HG02759 (cell line): ENCODE results near the gene ZNF785.
"Not testable (repeated sequence)": the region's sequence is repeated elsewhere in the genome, so short reads cannot be mapped to it uniquely, and the experiment has no call there.

Experiments used
- ATAC-seq: cut with Tn5 transposase; IDR thresholded peaks from one replicate; pipeline ENCODE4 v1.9.1; 2021; ENCODE audit warnings: mild to moderate bottlenecking, moderate library complexity; ENCODE audit not compliant: unreplicated experiment

ZNF785 gene

DNA sequence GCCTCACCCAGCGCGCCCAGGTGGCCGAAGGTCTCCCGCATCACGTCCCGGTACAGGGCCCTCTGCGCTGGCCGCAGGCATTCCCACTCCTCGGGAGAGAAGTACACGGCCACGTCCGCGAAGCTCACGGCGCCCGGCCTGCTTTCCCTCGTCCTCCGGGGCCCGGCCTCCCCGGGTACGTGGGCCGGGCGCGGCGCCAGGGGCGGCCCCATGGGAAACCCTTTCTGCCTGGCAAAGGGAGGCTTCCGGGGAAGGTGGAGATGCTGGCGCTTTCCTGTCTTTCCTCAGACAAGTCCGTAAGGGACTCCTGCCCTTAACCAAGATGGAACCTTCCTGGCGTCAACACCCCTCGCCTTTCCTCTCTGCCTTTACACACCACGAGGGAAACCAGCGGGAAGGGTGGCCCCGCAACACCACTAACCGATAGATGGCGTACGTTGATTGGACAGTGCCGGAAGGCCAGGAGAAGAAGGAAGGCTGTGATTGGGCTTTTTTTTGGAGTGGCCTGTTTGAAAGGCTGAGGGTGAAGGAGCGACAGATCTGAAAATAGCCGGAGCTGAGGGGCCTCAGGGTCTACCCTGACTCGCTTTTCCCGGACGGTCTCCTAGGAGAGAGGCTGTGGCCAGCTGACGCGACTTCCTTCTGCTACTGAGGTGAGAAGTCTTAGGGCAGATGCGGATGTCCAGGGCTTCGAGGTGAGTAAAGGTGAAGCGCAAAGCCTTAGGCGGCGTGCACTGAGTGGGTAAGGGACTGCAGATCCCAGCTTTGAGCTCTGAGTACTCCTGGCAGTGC is at the start of gene ZNF785:
Gene ZNF785, minus strand, starts transcription at position 298 of the 792 bp plus-strand sequence. Its CDS starts 86 bp downstream, at position 212.
- peak; percentile 91 for ATAC-seq

DNA sequence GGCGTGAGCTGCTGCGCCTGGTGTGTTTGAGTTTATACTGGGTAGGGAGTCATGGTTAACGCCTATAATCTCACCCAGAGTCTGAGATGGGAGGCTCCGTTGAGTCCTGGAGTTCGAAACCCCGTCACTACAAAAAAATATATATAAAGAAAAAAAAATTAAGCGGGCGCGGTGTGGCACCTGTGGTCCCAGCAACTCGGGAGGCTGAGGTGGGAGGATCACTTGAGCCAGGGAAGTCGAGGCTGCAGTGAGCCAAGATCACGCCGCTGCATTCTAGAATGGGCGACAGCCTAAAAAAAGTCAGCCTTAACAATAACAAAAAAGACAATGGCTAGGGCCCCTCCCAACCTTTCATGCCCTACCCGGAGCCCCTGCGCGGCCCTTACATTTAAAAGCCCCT is 48.0 kb upstream of the ZNF785 start:
- ATAC-seq = no peak

DNA sequence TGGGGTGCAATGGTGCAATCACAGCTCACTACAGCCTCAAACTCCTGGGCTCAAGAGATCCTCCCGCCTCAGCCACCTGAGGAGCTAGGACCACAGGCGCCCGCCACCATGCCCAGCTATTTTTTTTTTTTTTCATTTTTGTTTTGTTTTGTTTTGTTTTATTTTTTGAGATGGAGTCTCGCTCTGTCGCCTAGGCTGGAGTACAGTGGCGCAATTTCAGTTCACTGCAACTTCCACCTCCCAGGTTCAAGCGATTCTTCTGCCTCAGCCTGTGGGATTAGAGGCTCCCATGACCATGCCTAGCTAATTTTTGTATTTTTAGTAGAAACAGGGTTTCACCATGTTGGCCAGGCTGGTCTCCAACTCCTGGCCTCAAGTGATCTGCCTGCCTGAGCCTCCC is 47.0 kb upstream of the ZNF785 start:
- ATAC-seq = not testable (repeated sequence)

DNA sequence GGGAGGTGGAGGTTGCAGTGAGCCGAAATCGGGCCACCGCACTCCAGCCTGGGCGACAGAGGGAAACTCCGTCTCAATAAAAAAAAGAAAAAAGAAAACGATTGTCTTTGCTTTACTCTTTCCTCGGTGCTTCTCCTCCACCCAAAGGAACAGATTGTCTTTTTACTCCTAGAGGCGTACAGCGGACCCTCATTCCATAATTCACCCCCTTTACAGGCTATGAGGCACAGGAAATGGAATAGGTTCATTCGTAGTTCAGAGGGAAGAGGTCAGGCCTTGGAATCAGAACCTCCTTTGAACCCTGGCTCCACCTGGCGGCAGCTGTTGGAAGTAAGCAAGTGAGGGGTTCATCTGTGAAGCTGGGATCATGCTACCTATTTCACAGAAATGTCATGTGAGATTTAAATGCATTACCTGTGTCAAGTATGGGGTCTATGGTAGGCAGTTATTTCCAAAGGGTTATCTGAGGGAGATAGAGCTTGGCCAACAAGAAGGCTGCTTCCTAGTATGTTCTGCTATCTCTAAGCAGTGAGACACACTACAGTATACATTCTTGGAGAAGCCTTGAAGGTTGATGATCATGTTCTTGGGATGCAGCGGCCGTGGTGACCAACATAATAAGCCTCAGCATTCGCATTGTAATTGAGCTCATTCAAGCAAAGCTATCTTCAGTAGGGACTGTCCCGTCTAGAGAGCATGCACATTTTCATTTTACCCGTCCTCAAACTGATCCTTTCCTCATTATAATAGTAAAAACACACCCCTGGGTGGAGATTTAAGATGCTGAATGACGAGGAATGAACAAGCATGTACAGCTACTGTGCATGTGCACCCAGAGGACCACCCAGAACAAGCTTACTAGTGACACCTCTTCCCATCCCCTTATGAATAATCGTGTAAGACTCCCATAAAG is 43.4 kb upstream of the ZNF785 start:
- no peak for ATAC-seq

DNA sequence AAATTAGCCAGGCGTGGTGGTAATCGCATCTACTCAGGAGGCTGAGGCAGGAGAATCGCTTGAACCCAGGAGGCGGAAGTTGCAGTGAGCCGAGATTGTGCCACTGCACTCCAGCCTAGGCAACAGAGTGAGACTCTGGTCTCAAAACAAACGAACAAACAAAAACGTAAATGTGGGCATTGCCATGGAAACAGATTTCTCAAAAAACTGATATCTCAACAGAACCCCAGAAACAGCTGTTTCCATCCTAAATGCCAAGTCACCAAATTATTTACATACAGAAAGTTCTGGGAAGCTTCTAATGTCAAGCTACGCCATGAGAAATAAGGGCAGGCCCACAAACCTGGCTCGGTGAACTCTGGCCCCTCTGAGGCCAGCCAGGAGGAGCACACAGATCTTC is 40.7 kb upstream of the ZNF785 start:
- ATAC-seq = no peak

DNA sequence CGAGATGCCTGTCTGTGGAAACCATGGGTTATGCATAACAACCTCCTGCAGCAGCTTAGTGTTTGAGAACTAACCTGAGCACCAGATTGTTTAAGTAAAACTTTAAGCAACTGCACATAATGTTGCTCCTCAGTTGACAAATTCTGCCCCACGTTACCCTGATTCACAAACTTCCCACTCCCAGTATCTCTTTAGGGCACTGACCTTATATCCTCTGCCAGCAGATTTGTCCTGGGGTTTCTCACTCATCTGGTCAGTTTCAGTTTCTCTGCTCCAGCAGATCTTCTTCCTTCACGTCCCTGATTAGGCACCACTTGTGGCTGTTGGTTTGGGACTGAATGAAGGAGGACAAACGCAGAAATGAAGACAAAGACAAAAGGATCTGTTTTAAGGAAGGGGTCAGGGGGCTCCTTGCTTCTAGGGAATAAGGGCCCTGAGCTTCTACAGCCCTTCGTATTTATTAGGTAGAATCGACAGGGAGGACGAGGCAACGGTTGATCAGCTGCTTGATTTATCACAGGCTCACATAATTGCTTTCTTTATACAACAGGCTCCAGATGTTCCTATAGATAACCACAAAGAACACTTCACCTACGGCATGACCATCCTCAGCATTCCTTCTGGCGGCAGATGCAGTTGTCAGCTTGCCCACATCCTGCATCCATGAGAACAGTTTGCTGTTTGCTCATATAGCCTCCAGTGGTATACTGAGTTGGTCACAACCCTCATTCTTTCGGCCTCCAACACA is 38.2 kb upstream of the ZNF785 start:
- no peak for ATAC-seq

DNA sequence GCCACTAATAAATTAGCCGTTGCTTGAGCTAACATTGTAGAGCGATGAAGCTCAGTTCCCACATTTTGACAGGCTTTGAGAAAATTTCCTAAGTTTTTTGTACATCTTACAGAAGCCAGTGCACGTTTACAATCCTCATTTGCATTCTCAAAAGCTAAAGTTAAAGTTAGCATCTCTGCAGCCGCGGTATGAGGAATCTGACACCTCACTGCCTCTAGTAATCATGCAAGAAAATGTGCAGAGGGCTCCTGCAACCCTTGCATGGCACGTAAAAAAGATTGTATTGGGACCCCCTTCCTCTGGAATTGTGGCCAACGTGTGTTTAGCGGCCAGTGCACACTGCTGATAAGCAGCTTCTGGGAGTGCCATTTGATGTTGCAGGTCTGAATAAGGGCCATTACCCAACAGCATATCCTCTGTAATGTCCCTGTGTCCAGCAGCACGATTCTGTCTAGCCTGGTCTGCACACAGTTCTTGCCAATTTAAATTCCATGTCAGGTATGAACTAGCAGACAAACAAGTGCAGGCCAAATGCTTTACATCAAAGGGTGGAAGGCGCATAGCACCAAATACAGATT is 37.0 kb upstream of the ZNF785 start:
- no peak for ATAC-seq

DNA sequence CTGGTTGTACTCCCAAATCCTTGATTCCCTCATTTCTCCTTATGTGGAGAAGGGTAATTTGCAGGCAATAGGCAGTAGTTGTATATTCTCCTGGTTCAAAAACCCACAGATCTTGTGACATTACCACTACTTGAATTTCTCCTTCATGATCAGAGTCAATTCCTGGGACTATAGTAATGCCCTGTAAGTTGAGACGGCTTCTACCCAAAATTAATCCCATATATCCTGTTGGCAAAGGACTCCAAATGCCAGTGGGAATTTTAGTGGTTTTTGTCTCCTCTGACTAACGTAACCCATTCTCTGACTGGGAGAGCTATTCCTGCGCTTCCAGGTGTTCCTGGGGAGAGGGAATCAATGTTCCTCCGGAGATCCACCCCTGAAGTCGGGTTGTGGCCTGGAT is 36.3 kb upstream of the ZNF785 start:
- no peak for ATAC-seq

DNA sequence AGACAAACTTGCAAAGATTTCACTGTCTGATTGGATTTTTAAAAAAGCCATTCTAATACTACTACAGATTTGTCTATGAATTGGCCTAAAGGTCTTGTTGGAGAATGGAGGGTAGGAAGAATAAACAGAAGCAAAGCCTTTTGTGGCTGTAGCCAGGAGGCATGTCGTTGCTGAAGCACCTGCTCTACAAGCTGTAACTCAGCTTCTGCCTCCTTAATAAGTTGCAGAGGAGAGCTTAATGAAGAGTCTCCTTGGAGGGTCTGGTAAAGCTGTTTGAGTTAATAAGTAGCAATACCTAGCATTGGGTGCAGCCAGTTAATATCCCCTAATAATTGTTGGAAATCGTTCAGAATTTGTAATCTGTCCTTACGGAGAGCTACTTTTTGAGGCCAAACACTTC is 34.7 kb upstream of the ZNF785 start:
- ATAC-seq = no peak

DNA sequence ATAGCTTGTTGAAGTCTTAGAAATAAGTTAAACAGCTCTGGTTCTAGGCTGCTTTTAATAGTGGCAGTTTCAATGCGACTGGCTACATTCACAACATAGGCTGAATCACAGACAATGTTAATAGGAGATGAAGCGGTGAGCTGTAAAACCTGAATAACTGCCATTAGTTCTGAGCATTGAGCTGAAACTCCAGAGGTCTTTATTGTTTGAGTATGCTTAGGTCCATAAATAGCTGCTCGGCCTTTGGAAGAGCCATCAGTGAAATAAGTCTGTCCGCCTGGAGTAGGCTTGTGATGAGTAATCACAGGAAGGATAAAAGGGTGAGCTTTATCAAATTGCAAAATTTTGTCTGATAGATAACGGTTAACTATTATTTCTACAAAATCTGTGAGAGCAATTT is 34.1 kb upstream of the ZNF785 start:
- no peak for ATAC-seq

DNA sequence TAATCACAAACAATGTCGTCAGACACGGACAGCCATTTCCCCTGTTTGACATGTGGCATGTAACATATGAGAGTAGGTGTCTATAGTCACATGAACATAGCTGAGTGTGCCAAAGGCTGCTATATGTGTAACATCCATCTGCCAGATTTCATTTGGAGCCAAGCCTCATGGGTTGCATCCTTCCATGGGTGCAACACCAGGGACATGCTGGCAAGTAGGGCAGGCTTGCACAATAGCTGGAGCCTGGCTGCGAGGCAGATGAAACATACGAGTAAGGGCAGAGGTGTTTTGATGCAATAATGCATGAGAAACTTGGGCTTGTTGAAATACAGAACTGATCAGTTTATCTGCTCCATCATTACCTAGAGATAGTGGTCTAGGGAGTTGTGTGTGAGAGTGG is 33.7 kb upstream of the ZNF785 start:
- no peak for ATAC-seq

DNA sequence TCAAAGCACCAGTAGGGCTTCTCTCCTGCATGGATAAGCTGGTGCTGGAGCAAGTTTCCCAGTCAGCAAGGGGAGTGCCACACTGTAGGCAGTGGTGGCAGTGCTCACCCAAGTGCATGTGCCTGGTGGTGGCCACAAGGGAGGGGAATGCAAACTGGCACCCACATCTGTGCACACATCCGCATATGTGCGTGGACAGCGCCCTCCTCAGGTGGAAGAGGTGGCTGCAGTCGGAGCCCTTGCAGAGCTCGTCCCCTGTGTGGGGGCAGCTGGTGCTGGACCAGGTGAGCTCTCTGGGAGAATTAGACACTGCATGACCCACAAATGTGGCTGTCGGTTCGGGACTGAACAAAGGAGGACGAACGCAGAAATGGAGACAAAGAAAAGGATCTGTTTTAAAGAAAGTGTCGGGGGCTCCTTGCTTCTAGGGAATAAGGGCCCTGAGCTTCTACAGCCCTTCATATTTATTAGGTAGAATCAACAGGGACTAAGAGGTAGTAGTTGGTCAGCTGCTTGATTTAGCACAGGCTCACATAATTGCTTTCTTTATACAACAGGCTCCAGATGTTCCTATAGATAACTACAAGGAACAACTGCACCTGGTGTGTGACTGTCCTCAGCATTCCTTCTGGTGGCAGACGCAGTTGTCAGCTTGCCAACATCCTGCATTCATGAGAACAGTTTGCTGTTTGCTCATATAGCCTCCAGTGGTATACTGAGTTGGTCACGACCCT is 30.0 kb upstream of the ZNF785 start:
- no peak for ATAC-seq

DNA sequence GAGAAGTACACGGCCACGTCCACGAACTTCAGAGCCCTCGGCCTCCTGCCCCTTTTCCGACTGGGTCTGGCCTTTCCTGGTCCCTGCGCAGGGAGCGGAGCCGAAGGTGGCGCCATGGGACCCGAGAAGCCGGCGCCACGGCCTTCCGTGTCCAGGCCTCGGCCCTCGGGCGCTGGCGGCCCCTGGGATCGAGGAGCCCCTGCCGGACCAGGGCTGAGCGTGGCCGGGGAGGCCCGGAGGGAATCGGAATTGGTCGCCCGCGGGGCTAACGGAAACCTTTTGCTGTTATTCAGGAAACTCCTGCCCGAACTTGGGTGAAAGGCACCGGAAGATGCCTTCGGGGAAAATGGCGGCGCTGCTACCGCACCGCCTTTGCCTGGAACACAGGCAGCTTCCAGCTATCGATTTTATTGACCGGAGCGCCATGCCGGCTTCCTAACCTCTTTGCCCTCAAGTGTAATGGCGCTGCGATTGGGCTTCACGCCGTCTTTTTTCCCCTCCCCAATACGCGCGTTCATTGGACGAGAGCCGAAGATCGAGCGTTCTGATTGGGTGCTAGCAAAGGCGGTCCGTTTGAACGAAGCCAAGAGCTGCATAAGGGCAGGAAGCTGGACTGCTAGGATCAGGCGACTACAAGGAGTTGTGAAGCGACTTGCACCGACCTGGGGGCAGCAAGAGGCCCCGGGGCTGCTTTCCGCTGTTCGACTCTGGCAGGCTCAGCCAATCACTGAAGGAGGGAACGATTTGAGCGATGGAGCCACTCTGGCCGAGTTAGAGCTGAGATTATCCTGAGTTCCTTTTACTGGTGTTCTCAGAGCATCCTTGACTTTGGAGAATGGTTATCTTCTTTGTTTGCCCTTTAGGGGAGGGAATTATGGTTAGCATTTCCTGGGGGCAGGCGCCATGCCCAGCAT is 24.7 kb upstream of the ZNF785 start, which contains the start of gene ZNF689:
Gene ZNF689, minus strand, starts transcription at position 464 of the 914 bp plus-strand sequence. Its CDS starts 348 bp downstream, at position 116.
- peak; percentile 90 for ATAC-seq

DNA sequence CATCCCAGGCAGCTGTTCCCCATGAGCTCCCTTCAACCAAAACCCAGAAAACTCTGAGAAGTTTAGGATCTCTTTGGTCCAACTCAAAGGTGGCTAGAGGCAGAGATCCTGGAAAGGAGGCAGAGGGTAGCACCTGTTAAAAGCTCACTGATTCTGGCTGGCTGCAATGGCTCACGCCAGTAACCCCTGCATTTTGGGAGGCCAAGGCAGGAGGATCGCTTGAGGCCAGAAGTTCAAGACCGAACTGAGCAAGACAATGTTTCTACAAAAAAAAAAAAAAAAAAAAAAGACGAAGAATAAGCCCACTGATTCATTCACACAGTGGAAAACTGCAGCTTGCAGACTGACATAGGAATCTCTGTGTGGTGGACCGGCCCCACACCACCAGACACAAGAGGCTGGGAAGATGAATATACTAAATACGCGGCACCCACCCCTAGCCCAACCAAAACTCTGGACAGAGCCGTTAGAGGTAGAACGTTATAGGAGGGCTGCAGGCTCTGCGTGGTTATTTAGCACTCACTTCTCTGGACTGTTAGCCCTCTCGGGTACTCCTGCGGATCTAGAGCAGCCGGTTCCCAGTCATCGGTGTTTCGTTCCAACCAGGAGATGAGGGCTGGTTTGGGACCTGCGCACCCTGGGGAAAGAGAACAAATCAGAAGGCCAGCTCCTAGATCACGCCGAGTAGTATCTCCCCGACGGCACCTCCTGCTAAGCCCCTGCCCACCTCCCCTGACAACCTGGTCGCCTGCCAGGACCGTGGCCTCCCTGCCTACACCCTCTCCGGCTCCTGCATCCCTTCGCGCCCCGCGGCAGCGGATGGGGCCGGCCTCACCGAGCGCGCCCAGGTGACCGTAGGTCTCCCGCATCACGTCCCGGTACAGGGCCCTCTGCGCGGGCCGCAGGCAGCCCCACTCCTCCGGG is 23.8 kb upstream of the ZNF785 start:
- peak; percentile 40 for ATAC-seq

DNA sequence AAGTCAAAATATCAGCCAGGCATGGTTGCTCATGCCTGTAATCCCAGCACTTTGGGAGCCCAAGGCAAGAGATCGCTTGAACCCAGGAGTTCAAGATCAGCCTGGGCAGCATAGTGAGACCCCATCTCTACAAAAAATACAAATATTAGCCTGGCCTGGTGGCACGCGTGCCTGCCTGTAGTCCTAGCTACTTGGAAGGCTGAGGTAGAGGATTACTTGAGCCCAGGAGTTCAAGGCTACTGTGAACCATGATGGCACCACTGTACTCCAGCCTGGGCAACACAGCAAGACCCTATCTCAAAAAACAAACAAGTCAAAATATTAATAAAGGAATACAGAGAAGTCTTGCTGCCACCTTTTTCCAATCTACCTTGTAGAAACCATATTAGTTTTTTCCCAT is 20.5 kb upstream of the ZNF785 start:
- ATAC-seq = no peak

DNA sequence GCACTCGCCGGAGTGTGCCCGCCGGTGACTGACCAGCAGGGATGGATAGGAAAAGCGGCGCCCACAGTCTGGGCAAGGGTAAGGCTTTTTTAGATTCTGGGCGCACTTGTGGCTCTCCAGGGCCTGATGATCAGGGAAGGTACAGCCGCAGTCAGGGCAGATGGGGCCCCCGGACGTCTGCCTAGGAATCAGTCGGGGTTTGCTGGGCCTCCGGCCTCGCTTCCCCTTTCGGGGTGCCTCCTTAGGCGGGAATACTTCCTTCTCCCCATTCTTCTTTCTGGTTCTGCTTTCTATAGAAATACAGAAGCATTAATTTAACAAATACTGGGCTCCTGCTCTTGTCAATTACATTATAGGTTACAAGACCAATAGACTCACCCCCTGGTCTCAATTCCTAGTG is 19.7 kb upstream of the ZNF785 start:
- no peak for ATAC-seq

DNA sequence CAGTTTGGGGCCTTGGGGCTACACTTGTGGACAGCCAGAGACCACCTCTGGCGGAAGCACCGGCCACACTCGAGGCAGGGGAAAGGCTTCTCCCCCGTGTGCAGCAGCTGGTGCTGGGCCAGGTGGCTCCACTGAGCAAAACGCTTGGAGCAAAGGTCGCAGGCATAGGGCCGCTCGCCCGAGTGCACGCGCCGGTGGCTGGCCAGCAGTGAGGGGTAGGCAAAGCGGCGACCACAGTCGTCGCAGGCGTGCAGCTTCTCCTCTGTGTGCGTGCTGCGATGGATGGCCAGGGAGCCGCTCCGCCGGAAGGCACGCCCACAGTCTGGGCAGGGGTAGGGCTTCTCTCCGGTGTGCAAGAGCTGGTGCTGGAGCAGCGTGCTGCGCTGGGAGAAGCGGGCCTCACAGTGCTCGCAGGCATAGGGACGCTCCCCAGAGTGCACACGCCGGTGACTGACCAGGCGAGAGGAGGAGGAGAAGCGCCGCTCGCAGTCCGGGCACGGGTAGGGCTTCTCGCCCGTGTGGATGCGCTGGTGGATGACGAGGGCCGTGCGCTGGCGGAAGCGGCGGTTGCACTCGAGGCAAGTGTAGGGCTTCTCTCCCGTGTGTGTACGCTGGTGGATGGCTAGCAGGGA is 18.9 kb upstream of the ZNF785 start:
- no peak for ATAC-seq

DNA sequence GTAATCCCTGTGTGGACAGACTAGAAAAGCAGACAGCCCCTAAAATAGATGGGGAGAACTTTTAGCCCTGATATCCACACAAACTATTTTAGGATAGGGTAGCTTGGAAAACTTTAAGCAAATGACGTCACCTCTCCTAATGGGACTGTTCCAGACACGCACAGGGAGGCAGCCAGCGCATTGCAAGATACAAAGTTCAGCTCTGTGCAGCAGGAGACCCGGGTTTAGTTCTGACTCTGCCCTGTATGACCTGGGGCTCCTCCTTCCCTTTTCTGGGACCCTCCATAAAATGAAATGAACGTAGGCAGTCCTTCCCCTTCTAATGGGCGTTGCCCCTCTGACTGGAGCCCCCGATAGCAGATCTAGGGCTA is 18.4 kb upstream of the ZNF785 start:
- ATAC-seq = no peak
